ENCODE data around the gene XCL2. TPM values are rescaled to one million over a fixed set of nuclear protein-coding genes. Genes with fewer than 3 reads are reported as not detected.
"Not testable (repeated sequence)": the region's sequence is repeated elsewhere in the genome, so short reads cannot be mapped to it uniquely, and the experiment has no call there.

XCL2 gene
- total RNA-seq, 1 donor from 2014 or later, result not detected

DNA sequence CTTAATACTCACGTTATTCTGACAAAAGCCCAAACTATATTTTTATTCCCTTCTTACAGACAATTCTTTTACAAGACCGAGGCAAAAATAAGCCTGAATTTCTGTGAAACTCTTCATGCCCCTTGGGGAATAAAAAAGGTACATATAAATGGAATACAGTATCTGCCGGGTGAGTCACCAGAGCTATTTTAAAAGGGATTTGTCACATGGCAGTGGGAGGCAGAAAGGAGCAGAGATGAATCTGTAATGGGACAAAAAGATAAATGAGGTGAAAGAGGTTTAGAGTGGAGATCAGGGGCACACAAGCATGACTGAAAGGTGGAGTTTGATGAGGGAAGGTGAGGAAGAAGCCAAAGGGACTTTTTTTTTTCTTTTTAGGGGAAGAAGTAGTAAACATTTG lies 41.4 kb upstream of the XCL2 start:
- no peak for DNase-seq (ENCODE audit: low spot score)
- no peak for TF ChIP-seq CTCF (IDR thresholded peaks at IDR 0.05)
- peaks cover 40% of the 10 kb centered on the region for H3K4me1 Mint-ChIP-seq (ENCODE audit: low read depth)
- no peaks in the 10 kb centered on the region for H3K36me3 Mint-ChIP-seq (ENCODE audit: low read depth)
- no peaks in the 10 kb centered on the region for H3K27me3 Mint-ChIP-seq (ENCODE audit: low read depth)
- peak overlapping the region; percentile 93 for H3K27ac Mint-ChIP-seq (ENCODE audit: unreplicated experiment)
- H3K4me3 Mint-ChIP-seq (ENCODE audit: unreplicated experiment), result peak overlapping the region; percentile 33
- H3K9me3 Mint-ChIP-seq (ENCODE audit: low read depth), result peaks cover 2% of the 10 kb centered on the region

GRCh38 chr1:168583571-168583970 lies 39.8 kb upstream of the XCL2 start:
- Mint-ChIP-seq H3K9me3 (ENCODE audit: low read depth) (peaks cover 2% of the 10 kb centered on the region), H3K27ac (ENCODE audit: unreplicated experiment) (no peak overlapping the region), H3K36me3 (ENCODE audit: low read depth) (no peaks in the 10 kb centered on the region), H3K4me1 (ENCODE audit: low read depth) (peaks cover 40% of the 10 kb centered on the region), H3K27me3 (ENCODE audit: low read depth) (no peaks in the 10 kb centered on the region), H3K4me3 (ENCODE audit: unreplicated experiment) (no peak overlapping the region)
- no peak for TF ChIP-seq CTCF (IDR thresholded peaks at IDR 0.05)
- no peak for DNase-seq (ENCODE audit: low spot score)

DNA sequence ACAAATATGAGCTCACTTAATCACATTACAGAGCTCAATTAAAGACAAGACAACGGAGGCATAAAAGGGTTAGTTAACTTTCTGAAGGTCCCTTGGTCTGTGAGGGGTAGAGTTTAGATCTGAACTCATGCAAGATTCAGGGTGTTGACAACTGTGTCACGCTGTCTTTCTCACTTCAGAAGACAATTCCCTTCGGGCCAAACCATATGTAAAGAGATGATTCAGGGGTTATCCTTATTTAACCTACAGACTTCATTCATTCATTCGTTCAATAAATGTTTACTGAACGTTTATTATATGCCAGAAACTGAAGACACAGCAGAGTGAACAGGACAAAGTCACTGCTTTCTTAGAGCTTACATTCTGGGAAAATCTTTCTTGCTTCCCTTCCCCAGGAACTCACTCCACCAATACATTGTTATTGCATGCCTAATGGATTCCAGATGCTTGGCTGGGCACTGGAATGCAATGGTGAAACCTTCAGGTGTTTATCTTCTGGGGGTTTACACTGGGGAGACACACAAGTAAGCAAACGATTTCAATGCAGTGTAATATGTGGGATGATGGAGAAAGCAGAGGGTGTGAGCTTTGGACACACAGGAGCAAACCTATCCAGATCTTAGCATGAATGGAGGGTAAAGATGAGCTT lies 39.0 kb upstream of the XCL2 start:
- Mint-ChIP-seq H3K4me1 (ENCODE audit: low read depth) (peaks cover 40% of the 10 kb centered on the region), H3K4me3 (ENCODE audit: unreplicated experiment) (no peak overlapping the region), H3K27me3 (ENCODE audit: low read depth) (no peaks in the 10 kb centered on the region), H3K27ac (ENCODE audit: unreplicated experiment) (peak overlapping the region; percentile 9), H3K9me3 (ENCODE audit: low read depth) (peaks cover 2% of the 10 kb centered on the region), H3K36me3 (ENCODE audit: low read depth) (no peaks in the 10 kb centered on the region)
- DNase-seq (ENCODE audit: low spot score), result no peak
- TF ChIP-seq CTCF (IDR thresholded peaks at IDR 0.05), result no peak

DNA sequence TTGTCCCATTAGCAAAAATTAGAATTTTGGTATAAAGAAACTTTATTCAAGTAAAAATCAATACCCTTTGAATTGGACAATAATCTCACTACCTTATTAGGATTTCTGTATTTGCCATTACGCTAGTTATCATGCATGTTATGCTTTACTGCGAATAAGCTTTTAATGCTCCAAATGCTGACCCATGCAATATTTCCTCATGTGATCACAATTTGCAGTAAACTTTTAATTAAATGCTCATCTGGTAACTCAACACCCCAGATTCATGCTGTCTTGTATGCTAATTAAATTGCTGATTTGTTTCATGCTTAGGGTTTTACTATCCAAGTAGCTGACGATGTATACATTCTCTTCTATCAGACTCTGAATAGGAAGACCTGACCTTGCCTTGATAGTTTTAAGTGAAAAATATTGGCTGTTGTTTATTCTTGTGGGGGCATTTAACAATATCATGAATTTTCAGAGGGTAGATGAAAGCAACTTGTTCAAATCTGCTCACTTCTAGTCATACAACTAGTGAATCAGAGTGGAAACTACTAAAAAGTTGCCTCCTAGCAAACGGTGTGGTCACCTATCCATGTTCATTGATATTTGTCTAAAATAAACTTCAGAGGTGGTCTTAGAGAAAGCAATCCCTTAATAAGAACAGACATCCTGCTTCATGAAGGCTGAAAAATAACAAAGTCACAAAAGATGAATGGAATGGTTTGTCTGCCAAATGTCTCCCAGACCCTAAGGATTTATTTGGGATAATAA lies 38.2 kb upstream of the XCL2 start:
- no peak for DNase-seq (ENCODE audit: low spot score)
- Mint-ChIP-seq H3K4me3 (ENCODE audit: unreplicated experiment) (no peak overlapping the region), H3K27ac (ENCODE audit: unreplicated experiment) (no peak overlapping the region), H3K4me1 (ENCODE audit: low read depth) (peaks cover 40% of the 10 kb centered on the region), H3K36me3 (ENCODE audit: low read depth) (no peaks in the 10 kb centered on the region), H3K27me3 (ENCODE audit: low read depth) (no peaks in the 10 kb centered on the region), H3K9me3 (ENCODE audit: low read depth) (no peaks in the 10 kb centered on the region)
- no peak for TF ChIP-seq CTCF (IDR thresholded peaks at IDR 0.05)

- not testable (repeated sequence) for H3K9me3 Mint-ChIP-seq (ENCODE audit: low read depth); DNase-seq (ENCODE audit: low spot score); H3K27ac Mint-ChIP-seq (ENCODE audit: unreplicated experiment); H3K27me3 Mint-ChIP-seq (ENCODE audit: low read depth); H3K4me3 Mint-ChIP-seq (ENCODE audit: unreplicated experiment); H3K36me3 Mint-ChIP-seq (ENCODE audit: low read depth)
- H3K4me1 Mint-ChIP-seq (ENCODE audit: low read depth), result peaks cover 38% of the 10 kb centered on the region
Measured at GRCh38 chr1:168580991-168581390, 37.2 kb upstream of the XCL2 start.

GRCh38 chr1:168580290-168580689 lies 36.5 kb upstream of the XCL2 start:
- not testable (repeated sequence) for H3K36me3 Mint-ChIP-seq (ENCODE audit: low read depth); H3K9me3 Mint-ChIP-seq (ENCODE audit: low read depth); DNase-seq (ENCODE audit: low spot score); H3K27ac Mint-ChIP-seq (ENCODE audit: unreplicated experiment); H3K27me3 Mint-ChIP-seq (ENCODE audit: low read depth); H3K4me3 Mint-ChIP-seq (ENCODE audit: unreplicated experiment)
- peaks cover 31% of the 10 kb centered on the region for H3K4me1 Mint-ChIP-seq (ENCODE audit: low read depth)

- H3K27ac Mint-ChIP-seq (ENCODE audit: unreplicated experiment); H3K36me3 Mint-ChIP-seq (ENCODE audit: low read depth); H3K9me3 Mint-ChIP-seq (ENCODE audit: low read depth); H3K27me3 Mint-ChIP-seq (ENCODE audit: low read depth); H3K4me3 Mint-ChIP-seq (ENCODE audit: unreplicated experiment); DNase-seq (ENCODE audit: low spot score): not testable (repeated sequence)
- peaks cover 16% of the 10 kb centered on the region for H3K4me1 Mint-ChIP-seq (ENCODE audit: low read depth)
Measured at GRCh38 chr1:168578531-168579185, 34.9 kb upstream of the XCL2 start.

DNA sequence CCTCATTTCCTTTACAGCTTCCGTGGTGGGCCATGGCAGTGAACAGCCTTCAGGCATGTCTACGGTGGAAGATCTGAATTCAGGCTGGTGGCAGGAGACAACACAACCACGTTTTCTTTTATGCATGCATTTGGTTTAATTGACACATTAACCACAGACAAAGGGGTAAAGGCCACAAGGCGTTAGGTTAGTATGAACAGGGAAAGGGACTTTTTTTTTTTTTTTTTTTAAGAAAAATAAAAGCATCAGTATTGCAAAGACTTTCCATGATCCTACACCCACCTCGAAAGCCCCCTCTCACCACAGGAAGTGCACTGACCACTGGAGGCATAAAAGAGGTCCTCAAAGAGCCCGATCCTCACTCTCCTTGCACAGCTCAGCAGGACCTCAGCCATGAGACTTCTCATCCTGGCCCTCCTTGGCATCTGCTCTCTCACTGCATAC lies 32.5 kb upstream of the XCL2 start, which contains the start of gene XCL1:
TSS of gene XCL1 (plus strand) at position 361 of the 444 bp plus-strand sequence. CDS start at position 394, 33 bp downstream.
- DNase-seq (ENCODE audit: low spot score); H3K9me3 Mint-ChIP-seq (ENCODE audit: low read depth); H3K4me1 Mint-ChIP-seq (ENCODE audit: low read depth); H3K4me3 Mint-ChIP-seq (ENCODE audit: unreplicated experiment); H3K36me3 Mint-ChIP-seq (ENCODE audit: low read depth); H3K27ac Mint-ChIP-seq (ENCODE audit: unreplicated experiment): not testable (repeated sequence)
- H3K27me3 Mint-ChIP-seq (ENCODE audit: low read depth), result peaks cover 11% of the 10 kb centered on the region

Measured in chondrocyte (in vitro differentiated cells).